Effector CD4-positive, alpha-beta T cell (primary cell): ENCODE data around the gene NCR3LG1.
"Not testable (repeated sequence)": the region's sequence is repeated elsewhere in the genome, so short reads cannot be mapped to it uniquely, and the experiment has no call there.

Experiments
- DNase-seq: peaks from one replicate; pipeline ENCODE4 v3.0.0-alpha.2; 2020

Gene NCR3LG1

GRCh38 chr11:17413414-17414316 lies 62.1 kb downstream of the NCR3LG1 start:
- DNase-seq: no peak

GRCh38 chr11:17414317-17414737 lies 62.7 kb downstream of the NCR3LG1 start:
- DNase-seq: no peak

GRCh38 chr11:17414992-17415391 lies 63.4 kb downstream of the NCR3LG1 start:
- no peak for DNase-seq

- no peak for DNase-seq
Measured at GRCh38 chr11:17415523-17416104, 64.0 kb downstream of the NCR3LG1 start.

GRCh38 chr11:17416492-17416891 lies 64.9 kb downstream of the NCR3LG1 start:
- no peak for DNase-seq

GRCh38 chr11:17418444-17419081 lies 67.0 kb downstream of the NCR3LG1 start:
- no peak for DNase-seq

- DNase-seq: no peak
Measured at GRCh38 chr11:17421781-17422180, 70.2 kb downstream of the NCR3LG1 start.

GRCh38 chr11:17423533-17424310 lies 72.1 kb downstream of the NCR3LG1 start:
- DNase-seq: no peak

GRCh38 chr11:17426233-17426632 lies 74.6 kb downstream of the NCR3LG1 start:
- DNase-seq: not testable (repeated sequence)
